Measurements from ENCODE around the gene IL1RAPL2.
"Not testable (repeated sequence)": the region's sequence is repeated elsewhere in the genome, so short reads cannot be mapped to it uniquely, and the experiment has no call there.

The IL1RAPL2 gene

GRCh38 chrX:104565791-104566680 is at the start of gene IL1RAPL2:
TSS of gene IL1RAPL2 (plus strand) at chrX:104566199.
- peak; percentile 11 for DNase-seq (ENCODE audit: low spot score)

- DNase-seq (ENCODE audit: low spot score): no peak
Observed at GRCh38 chrX:104522386-104522785, 43.6 kb upstream of the IL1RAPL2 start.

DNA sequence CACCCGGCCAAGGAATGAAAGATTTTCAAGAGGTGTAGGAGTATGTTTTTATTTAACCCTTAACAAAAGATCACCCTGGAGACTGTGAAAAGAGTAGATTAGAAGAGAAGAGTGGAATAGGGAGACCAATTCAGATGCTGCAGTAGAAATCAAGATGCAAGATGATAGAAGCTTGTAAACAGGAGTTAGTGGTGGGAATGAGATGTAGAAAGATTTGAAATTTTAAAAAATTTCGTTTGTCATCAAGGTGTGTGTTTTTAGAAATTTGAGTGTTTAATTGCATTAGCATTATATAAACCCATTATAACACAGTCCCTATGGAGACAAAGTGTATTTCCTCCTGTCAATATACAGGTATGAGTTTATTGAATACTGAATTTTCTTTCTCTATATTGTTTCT is 42.1 kb upstream of the IL1RAPL2 start:
- DNase-seq (ENCODE audit: low spot score): no peak

GRCh38 chrX:104539081-104539480 is 26.9 kb upstream of the IL1RAPL2 start:
- DNase-seq (ENCODE audit: low spot score): no peak

DNA sequence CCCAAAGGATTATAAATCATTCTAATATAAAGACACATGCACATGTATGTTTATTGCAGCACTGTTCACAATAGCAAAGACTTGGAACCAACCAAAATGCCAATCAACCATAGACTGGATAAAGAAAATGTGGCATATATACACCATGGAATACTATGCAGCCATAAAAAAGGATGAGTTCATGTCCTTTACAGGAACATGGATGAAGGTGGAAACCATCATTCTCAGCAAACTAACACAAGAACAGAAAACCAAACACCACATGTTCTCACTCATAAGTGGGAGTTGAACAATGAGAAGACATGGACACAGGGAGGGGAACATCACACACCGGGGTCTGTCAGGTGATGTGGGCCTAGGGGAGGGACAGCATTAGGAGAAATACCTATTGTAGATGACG is 23.6 kb upstream of the IL1RAPL2 start:
- DNase-seq (ENCODE audit: low spot score): not testable (repeated sequence)

GRCh38 chrX:104564335-104564734 is 1.7 kb upstream of the IL1RAPL2 start:
- DNase-seq (ENCODE audit: low spot score): no peak

- no peak for DNase-seq (ENCODE audit: low spot score)
Observed at GRCh38 chrX:104564921-104565703, 887 bp upstream of the IL1RAPL2 start.

- no peak for DNase-seq (ENCODE audit: low spot score)
Observed at GRCh38 chrX:104566681-104567501, 892 bp downstream of the IL1RAPL2 start.

- no peak for DNase-seq (ENCODE audit: low spot score)
Observed at GRCh38 chrX:104567506-104567905, 1.5 kb downstream of the IL1RAPL2 start.

DNA sequence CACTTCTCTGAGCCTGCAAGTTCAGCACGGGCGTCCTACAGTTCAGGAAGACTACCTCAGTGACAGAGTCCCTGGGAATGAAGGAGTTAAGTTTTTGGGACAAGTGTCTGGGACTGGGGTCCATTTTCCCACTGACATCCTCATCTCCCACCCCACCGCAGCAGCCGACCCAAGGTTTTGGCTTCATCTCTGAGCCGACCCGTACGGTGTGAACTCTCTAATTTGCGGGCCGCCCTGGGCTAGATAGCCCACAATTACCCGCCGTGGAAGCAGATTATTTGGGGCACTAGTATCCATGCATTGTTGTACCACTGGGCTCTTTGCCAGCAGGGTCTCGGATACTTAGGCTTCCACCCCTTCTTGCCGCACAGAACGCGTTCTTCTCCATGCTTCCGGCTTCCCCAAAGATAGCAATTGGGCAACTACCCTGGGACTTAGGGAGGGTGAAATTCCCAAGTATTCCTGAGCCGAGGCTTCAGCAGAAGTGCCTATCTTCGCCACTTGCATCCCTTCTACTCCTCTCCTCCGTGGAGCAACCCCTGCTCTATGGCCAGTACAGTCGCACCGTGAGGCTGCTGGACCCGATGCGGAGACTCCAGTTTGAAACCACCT is 2.4 kb downstream of the IL1RAPL2 start:
- no peak for DNase-seq (ENCODE audit: low spot score)

DNA sequence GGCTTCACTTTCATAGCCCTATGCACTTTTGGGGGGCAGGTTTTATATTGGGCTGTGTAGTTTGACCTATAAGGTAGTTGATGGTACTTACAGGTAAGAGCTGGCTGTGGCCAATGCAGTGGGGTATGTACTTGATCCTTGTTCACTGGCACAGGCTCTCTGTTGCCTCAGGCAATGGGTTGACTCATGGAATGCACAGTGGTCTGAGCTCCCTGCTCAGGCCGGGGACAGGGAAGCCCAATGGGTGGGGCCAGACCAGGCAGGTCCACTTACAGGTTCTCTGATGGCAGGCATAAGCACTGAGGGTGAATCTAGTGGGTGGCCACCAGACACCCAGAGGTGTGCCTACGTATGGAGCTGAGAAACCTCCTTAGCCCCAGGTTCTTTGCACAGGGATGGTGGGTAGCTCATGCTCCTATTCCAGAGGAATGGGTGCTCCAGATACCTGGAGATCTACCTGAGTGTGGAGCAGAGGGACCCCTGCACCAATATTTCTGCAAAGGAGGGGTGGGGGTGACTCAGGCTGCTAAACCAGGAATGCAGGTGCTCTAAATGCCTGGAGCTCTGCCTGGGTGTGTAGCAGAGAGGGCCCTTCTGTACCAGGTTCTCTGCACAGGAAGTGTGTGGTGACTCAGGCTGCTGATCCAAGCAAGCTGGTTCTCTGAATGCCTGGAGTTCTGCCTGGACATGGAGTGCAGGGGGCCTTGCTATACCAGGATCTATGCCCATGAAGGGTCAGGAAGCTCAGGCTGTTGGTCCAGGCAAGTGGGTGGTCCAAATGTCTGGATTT is 52.3 kb downstream of the IL1RAPL2 start:
- DNase-seq (ENCODE audit: low spot score): no peak

GRCh38 chrX:104621781-104622180 is 55.8 kb downstream of the IL1RAPL2 start:
- DNase-seq (ENCODE audit: low spot score): no peak

DNA sequence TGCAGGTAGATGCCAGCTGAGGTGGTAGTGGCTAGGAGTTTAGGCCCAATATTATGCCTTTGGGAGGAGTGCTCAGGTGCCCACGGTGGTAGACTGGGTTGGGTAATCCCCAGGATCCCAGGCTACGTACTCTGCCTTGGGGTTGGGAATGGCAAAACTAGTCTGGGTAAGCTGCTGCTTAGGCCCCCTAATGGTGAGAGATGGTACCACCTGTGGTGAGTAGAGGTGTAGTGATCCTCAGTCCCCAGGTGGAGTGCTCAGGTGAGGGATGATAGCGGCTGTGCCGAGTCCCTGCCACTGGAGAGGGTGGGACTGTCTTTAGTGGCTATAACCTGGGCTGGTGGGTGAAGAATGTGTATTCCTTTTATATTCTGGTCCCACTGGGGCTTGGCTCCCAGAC is 75.2 kb downstream of the IL1RAPL2 start:
- no peak for DNase-seq (ENCODE audit: low spot score)

DNA sequence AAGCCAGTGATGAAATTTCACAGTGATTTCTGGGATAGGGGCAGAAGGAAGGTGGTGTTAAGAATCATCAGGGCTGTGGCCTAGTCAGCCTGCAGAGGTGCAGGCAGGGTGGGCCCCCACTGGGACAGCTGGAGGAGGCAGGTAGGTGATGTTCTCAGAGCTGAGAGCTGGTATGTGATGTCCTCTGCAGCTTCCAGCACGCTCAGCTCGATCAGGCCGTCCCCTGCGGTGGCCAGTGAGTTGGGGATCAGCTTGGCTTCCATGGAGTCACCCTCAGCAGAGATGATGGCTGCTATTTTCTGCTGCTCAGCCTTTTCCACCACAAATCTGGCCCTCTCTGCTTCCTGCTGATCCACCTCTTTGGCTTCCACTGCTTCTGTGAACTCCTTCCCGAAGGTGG is 81.1 kb downstream of the IL1RAPL2 start:
- no peak for DNase-seq (ENCODE audit: low spot score)

- no peak for DNase-seq (ENCODE audit: low spot score)
Observed at GRCh38 chrX:104659005-104659744, 93.2 kb downstream of the IL1RAPL2 start.

- DNase-seq (ENCODE audit: low spot score): no peak
Observed at GRCh38 chrX:104660092-104660491, 94.1 kb downstream of the IL1RAPL2 start.

DNA sequence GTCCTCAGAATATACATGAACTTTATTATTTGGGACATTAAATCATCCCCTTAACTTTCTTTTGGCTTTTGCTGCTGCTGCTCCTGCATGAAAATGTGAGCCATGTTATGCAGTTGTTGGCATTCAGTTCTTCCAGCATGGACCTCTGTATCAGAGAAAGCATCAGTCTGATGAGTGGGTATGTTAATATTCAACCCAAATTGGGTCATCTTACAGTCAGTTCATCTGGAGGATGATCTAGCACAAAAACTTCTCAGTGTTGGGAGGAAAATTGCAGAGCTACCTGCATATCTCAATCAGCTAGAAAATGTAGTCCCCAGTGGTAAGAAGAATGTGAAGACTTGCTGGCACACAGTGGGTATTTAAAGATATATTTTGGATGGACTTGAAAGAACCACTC is 96.7 kb downstream of the IL1RAPL2 start:
- DNase-seq (ENCODE audit: low spot score): no peak

GRCh38 chrX:104665691-104666090 is 99.7 kb downstream of the IL1RAPL2 start:
- no peak for DNase-seq (ENCODE audit: low spot score)

- DNase-seq (ENCODE audit: low spot score): peak; percentile 17
Observed at GRCh38 chrX:104668550-104668949, 102.6 kb downstream of the IL1RAPL2 start.

DNA sequence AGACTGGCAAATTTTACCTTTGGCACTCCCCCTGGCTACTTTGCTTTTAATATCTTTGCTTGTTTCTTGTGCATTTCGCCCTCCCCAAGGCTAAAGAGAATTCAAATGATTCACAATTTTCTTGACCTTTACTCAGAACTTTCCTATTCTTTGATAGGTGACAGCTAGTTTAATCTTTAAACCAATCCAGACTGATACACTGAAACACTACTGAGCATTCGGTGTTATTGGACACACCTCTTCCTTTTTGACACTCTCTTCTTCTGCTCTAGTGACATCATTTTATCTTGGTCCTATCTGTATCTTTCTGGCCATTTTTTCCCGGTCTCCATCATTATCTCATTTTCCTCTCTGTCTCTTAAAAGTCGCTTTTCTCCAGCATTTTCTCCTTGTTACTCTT is 103.1 kb downstream of the IL1RAPL2 start:
- DNase-seq (ENCODE audit: low spot score): no peak
